HG02885 (cell line): ENCODE measurements around the gene CKS1B.
"Not testable (repeated sequence)": the region's sequence is repeated elsewhere in the genome, so short reads cannot be mapped to it uniquely, and the experiment has no call there.

ENCODE experiments used
- ATAC-seq: cut with Tn5 transposase; IDR thresholded peaks from one replicate; pipeline ENCODE4 v1.9.1; 2021; ENCODE audit warnings: mild to moderate bottlenecking; ENCODE audit not compliant: unreplicated experiment, poor library complexity

CKS1B gene

GRCh38 chr1:154982341-154982740, 7.9 kb downstream of the CKS1B start:
- no peak for ATAC-seq

DNA sequence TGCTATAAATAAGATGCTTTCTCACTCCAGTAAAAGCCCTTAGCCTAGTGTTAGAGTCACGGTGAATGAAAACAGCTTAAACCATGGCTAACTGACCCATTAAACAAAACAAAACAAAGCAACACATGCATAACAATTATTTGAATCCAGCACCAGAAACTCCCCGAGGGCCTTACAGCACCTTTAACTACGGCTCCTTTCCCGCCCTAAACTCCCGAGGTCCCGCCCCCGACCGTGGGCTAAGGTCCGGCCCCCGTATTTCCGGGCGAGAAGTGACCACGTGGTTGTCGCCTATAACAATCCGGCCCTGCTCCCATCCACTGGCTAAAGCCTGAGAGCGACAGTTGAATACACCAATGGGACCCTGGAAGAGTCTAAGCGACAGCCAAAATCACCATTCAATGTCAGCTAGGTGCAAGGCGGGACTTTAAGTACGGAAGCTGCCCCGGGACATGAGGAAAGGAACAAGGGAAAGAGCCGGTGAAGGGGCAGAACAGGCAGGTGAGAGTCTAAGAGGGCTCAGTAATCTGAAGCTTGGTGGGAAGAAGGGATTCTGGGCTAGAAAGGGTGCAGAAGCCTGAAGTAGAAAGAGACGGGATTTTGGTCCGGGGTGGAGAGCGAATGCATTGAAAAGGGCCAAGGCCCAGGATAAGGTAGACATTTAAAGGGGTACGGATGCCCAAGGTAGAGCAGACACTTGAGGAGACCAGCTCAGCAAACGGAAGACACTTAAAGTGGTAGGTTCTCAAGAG, 8.6 kb downstream of the CKS1B start, which contains the start of gene FLAD1:
FLAD1 (plus strand) TSS at position 448 of the 752 bp plus-strand sequence. CDS start 351 bp downstream, outside the sequence.
- ATAC-seq, result peak; percentile 99

DNA sequence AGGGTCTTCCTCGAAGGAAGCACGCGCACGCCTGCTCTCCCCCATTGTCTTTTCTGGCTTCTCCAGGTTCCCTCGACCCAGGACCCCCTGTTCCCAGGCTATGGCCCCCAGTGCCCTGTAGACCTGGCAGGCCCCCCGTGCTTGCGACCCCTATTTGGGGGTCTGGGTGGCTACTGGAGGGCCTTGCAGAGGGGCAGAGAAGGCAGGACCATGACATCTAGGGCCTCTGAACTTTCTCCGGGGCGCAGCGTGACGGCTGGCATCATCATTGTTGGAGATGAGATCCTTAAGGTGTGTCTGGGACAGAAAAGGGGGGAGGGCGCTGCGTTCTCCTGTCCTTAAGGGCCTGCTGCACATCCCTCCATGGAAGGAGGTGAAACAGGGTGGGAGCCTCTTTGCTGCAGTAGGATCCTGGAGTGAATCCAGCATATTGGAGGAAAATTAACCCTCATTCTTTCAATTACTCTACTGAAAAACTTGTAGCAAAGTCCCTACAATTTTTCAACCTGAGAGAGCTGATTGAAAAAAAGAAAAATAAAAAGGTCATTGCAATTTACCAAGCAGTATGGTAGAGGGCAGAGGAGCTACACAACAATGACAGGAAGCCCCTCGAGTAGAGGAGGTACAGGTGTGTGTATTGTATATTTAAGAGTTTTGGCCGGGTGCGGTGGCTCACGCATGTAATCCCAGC, 9.4 kb downstream of the CKS1B start:
- ATAC-seq, result no peak

DNA sequence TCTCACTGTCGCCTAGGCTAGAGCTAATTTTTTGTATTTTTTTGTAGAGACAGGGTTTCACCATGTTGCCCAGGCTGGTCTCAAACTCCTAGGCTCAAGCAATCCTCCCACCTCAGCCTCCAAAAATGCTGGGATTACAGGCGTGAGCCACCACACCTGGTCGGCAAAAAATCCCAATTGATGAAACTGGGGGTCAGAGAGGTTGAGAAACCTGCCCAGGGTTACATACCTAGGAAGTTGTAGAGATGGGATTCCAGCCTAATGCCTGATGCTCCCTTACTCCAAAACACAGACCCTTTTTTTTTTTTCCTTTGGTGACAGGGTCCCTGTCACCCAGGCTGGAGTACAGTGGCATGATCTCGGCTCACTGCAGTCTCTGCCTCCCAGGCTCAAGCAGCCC, 12.3 kb downstream of the CKS1B start:
- not testable (repeated sequence) for ATAC-seq

- no peak for ATAC-seq
Measured at GRCh38 chr1:154987326-154987725, 12.8 kb downstream of the CKS1B start.

DNA sequence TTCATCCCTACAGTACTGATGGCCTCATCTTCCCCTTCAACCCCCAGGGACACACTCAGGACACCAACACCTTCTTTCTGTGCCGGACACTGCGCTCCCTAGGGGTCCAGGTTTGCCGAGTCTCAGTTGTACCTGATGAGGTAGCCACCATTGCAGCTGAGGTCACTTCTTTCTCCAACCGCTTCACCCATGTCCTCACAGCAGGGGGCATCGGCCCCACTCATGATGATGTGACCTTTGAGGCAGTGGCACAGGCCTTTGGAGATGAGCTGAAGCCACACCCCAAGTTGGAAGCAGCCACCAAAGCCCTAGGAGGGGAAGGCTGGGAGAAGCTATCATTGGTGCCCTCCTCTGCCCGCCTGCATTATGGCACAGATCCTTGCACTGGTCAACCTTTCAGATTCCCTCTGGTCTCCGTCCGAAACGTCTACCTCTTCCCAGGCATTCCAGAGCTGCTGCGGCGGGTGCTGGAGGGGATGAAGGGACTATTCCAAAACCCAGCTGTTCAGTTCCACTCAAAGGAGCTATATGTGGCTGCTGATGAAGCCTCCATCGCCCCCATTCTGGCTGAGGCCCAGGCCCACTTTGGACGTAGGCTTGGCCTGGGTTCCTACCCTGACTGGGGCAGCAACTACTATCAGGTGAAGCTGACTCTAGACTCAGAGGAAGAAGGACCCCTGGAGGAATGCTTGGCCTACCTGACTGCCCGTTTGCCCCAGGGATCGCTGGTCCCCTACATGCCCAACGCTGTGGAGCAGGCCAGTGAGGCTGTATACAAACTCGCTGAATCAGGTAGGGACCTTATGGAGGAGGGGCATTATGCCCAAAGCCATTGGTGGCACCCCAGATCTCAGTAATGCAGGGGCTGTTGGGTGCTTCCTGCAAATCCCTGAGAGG, 13.8 kb downstream of the CKS1B start:
- no peak for ATAC-seq

DNA sequence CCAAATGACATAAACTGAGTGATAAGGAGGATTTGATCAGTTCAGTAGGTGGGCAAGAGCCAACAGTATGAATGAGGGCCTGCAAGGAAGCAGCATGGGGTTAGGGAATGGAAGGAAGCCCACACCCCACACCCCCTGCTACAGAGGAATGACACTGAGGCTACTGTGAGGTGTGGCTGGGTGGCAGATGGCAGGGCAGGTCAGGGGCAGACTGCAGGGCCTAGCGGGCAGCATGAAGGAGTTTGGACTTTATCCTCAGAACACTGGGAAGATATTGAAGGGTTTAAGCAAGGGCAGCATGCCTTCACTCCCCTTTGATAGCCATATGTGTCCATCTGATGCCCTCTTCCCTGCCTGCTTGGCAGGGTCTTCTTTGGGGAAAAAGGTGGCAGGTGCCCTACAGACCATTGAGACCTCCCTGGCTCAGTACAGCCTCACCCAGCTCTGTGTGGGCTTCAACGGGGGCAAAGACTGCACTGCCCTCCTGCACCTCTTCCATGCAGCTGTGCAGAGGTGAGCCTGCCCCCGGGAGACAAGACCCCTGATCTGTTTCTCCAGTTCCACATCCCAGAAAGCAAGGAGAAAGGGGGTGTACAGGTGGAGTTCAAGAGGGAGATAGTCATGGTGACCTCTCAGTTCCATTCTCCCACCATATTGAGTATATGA, 14.8 kb downstream of the CKS1B start:
- ATAC-seq, result no peak

DNA sequence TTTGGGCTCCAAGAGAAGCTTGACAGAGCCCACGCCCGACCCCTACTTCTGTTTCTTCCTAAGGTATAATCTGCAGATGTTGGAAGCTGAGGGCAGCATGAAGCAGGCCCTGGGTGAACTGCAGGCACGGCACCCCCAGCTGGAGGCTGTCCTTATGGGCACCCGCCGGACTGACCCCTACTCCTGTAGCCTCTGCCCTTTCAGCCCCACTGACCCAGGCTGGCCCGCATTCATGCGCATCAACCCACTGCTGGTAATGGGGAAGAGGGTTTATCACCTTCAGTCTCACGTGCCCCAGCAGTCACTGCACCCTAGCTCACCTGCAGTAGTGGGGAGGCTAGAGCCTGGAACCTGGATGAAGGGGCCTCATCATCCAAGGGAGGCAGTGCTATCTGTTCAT, 15.8 kb downstream of the CKS1B start:
- ATAC-seq, result no peak

GRCh38 chr1:154992721-154993571, 18.5 kb downstream of the CKS1B start:
- no peak for ATAC-seq

DNA sequence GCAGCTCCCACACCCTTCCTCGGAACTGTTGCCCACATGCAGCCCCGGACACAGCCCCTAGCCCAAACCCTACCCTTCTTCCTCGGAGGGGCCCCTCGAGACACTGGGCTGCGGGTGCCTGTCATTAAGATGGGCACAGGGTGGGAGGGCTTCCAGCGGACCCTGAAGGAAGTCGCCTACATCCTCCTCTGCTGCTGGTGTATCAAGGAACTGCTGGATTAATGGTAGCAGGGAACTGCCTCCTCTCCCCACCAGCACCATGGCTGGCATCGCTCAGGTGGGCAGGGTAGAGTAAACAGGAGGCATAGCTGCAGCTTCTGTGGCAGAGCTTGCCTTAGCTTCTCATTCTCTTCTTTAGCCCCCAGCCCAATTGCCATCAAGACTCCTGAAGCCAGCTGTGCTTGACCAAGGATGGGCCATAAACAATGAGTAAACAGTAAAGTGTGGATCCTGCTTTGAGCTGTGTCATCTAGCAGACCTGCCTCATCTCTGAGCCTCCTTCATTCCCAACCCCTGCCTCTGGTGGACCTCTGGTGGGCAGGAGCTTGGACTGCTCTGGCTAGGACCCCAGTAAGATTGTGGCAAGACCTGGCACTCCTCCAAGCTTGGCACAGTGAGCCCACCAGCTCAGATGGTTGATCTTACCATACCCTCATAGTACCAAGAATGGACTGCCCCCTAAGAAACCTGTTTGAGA, 19.2 kb downstream of the CKS1B start, which contains the start of gene LENEP:
LENEP (plus strand) TSS at position 15 of the 697 bp plus-strand sequence; CDS start at position 37, 22 bp downstream.
- ATAC-seq, result no peak

DNA sequence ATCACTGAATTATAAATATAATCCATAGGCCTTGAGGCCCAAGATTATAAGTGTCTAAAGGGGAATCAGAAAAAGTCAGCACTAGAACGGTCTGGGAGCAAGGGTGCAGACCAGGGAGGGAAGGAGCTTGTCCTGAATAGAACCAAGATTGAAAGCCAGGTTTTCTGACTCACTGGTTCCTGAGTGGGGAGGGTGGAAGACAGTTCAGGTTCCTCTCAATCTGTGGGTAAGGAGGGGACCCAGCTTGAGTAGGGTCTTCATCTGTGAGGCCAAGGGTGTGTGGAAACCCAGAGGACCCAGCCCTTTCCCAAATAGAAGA, 19.7 kb downstream of the CKS1B start:
- no peak for ATAC-seq

DNA sequence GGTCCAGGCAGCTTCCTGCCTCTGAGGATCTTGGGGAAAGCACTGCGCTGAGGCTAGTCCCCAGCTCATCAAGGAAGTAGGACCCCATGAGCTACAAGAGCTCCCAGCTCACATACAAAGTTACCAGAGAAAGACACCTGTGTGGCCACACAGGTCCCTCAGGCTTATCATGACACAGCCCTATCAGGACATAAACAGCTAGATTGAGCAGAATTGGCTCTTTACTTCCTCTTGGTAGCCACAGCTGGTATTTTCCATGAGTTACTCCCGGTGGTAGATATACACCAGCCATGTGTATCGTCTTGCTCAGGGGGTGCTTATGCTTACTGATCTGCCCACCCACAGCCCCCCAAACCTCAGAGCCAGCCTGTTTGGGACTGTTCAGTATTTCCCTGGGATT, 20.1 kb downstream of the CKS1B start:
- ATAC-seq, result no peak

- not testable (repeated sequence) for ATAC-seq
Measured at GRCh38 chr1:154995301-154995983, 21.0 kb downstream of the CKS1B start.

GRCh38 chr1:154996966-154997701, 22.7 kb downstream of the CKS1B start:
- ATAC-seq, result no peak

DNA sequence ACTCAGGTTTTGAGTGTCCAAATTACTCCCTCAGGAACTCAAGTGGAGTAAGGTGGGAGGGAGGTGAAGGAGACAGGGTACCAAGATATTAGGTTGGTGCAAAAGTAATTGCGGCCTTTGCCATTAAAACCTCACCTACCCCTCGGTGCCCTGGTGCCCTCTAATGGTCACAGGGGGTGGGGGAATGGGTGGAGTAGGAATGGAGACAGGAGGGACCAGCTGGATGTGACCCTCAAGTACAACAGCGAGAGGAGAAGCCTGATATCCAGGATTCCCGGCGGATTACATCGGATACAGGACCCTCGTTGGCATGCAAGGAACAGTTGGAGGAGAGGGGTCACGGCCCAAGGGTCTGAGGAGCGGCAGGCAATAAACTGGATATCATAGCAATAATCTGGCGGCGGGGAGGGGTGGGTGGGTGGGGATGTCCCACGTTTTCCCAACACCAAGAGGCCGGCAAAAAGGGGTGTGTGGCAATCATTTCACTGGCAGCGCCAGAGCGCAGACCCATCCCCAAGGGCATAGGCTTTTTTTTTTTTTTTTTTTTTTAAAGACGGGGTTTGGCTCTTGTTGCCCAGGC, 23.8 kb downstream of the CKS1B start:
- no peak for ATAC-seq

DNA sequence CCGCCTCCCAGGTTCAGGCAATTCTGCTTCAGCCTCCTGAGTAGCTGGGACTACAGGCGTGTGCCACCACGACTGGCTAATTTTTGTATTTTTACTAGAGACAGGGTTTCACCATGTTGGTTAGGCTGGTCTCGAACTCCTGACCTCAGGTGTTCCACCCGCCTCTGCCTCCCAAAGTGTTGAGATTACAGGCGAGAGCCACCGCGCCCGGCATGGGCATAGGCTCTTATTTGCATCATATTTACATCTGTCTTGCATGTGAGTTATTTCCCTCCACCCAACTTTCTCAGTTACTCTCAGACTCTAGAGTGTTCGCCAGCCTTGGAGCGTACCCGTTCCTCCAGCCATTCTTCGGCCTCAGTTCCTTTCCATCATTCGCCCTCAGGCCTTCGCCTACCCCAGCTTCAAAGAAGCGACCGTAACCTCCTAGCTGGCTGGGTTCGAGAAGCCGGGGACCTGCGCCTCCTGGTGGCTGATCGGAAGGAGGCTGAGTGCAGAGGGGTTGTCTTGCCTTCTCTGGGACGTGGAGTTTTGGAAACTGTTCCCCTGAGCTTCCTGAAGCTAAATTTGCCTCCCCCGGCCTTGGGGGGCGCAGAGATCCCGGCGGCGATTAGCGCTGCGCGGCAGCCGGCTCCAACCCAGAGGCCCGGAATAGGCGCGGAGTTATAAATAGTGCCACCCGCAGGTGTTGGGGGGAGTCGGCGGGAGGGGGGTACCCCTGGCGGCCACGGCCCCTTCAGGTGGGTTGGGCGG, 24.5 kb downstream of the CKS1B start:
- no peak for ATAC-seq
